ENCODE data around the gene RADIL. TPM values are rescaled to one million over a fixed set of nuclear protein-coding genes. Genes with fewer than 3 reads are reported as not detected.
"Not testable (repeated sequence)": the region's sequence is repeated elsewhere in the genome, so short reads cannot be mapped to it uniquely, and the experiment has no call there.

RADIL gene
- polyA plus RNA-seq, 1 donor (not counting 4 experiments of a cell fraction or from before 2014, with no cell fraction given) = not detected

DNA sequence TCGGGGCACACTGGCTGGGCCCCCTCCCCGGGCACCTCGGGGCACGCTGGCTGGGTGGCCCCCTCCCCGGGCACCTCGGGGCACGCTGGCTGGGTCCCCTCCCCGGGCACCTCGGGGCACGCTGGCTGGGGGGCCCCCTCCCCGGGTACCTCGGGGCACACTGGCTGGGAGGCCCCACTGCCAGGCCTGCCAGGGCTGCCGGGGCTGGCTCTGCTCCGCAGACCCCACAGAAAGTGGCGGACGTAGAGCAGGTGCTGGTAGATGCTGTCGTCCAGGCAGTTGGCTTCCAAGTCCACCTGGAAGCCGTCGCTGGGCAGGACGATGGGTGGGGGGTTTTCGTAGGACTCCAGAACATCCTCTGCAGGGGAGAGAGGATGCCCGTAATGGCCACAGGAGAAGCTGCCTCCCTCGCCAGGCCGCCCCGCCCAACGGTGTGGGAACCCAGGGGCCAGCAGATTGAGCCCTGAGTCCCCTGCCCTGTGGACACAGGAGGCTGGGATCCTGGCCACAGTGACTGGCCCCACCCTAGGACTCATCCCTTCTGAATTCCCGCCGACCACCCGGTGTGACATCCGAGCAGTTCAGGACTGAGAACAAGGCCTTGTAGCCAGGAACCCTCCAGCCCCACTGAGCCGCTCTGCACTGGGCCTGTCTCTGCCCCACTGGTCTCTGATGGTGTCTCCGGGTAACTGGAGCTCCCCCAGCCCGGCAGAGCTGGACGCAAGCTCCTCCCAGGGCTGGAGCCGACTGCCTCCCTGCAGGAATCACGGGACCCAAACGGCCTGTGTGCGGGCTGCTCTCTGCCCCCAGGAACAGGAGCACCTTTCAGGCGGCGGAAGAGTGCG lies 79.9 kb downstream of the RADIL start:
- Histone ChIP-seq H3K79me2 (ENCODE audit: control insufficient read depth, insufficient read depth, low read length) (no peaks in the 10 kb centered on the region), H3K9me1 (ENCODE audit: control insufficient read depth, extremely low read depth, insufficient read depth, low read length) (no peaks in the 10 kb centered on the region), H3K4me2 (ENCODE audit: control insufficient read depth, extremely low read depth, insufficient read depth, low read depth, low read length) (no peak overlapping the region), H4K20me1 (ENCODE audit: control insufficient read depth, extremely low read depth, insufficient read depth, low read length) (no peaks in the 10 kb centered on the region), H3K27me3 (ENCODE audit: control insufficient read depth, extremely low read depth, insufficient read depth, low read length) (peaks cover 28% of the 10 kb centered on the region), H3K9ac (ENCODE audit: control insufficient read depth, extremely low read depth, insufficient read depth, low read length) (no peak overlapping the region), H3K27ac (ENCODE audit: control insufficient read depth, insufficient read depth, low read length) (no peak overlapping the region), H2AFZ (ENCODE audit: control insufficient read depth, low read length) (no peak overlapping the region), H3K4me1 (ENCODE audit: control insufficient read depth, extremely low read depth, insufficient read depth, low read length) (no peaks in the 10 kb centered on the region), H3K9me3 (ENCODE audit: control insufficient read depth, low read depth, low read length) (no peaks in the 10 kb centered on the region), H3K4me3 (ENCODE audit: control insufficient read depth in 2 of 3, extremely low read depth in 1 of 3, insufficient read depth in 2 of 3, low read depth in 1 of 3, low read length in 3 of 3) (no peak overlapping the region), H3K36me3 (ENCODE audit: control insufficient read depth in 2 of 2, extremely low read depth in 1 of 2, insufficient read depth in 2 of 2, low read length in 2 of 2) (no peaks in the 10 kb centered on the region)
- DNase-seq (ENCODE audit: low read depth, low spot score) (no peak), FAIRE-seq (no peak)
- no peak for TF ChIP-seq EZH2 (IDR thresholded peaks at IDR 0.05; ENCODE audit: low read length)
- TF ChIP-seq, protein P1, sequence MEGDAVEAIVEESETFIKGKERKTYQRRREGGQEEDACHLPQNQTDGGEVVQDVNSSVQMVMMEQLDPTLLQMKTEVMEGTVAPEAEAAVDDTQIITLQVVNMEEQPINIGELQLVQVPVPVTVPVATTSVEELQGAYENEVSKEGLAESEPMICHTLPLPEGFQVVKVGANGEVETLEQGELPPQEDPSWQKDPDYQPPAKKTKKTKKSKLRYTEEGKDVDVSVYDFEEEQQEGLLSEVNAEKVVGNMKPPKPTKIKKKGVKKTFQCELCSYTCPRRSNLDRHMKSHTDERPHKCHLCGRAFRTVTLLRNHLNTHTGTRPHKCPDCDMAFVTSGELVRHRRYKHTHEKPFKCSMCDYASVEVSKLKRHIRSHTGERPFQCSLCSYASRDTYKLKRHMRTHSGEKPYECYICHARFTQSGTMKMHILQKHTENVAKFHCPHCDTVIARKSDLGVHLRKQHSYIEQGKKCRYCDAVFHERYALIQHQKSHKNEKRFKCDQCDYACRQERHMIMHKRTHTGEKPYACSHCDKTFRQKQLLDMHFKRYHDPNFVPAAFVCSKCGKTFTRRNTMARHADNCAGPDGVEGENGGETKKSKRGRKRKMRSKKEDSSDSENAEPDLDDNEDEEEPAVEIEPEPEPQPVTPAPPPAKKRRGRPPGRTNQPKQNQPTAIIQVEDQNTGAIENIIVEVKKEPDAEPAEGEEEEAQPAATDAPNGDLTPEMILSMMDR (optimal IDR thresholded peaks at IDR 0.05 in 1 of 3, IDR thresholded peaks at IDR 0.05 in 1 of 3, conservative IDR thresholded peaks at IDR 0.05 in 1 of 3; ENCODE audit: extremely low read depth in 1 of 3, insufficient read depth in 2 of 3, low read length in 3 of 3) = no peak
- dilution Hi-C loops (cut with MboI; ENCODE audit: extremely low pct_ligation_motif_present, low sequenced_read_pairs) = no loop called here

DNA sequence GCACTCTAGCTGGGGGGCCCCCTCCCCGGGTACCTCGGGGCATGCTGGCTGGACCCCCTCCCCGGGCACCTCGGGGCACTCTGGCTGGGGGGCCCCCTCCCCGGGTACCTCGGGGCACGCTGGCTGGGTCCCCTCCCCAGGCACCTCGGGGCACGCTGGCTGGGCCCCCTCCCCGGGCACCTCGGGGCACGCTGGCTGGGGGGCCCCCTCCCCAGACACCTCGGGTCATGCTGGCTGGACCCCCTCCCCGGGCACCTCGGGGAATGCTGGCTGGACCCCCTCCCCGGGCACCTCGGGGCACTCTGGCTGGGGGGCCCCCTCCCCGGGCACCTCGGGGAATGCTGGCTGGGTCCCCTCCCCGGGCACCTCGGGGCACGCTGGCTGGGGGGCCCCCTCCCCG lies 80.9 kb downstream of the RADIL start:
- H3K79me2 ChIP-seq (ENCODE audit: control insufficient read depth, insufficient read depth, low read length); H3K4me2 ChIP-seq (ENCODE audit: control insufficient read depth, extremely low read depth, insufficient read depth, low read depth, low read length); H4K20me1 ChIP-seq (ENCODE audit: control insufficient read depth, extremely low read depth, insufficient read depth, low read length); H3K9me1 ChIP-seq (ENCODE audit: control insufficient read depth, extremely low read depth, insufficient read depth, low read length); FAIRE-seq; dilution Hi-C loops (cut with MboI; ENCODE audit: extremely low pct_ligation_motif_present, low sequenced_read_pairs); H3K36me3 ChIP-seq (ENCODE audit: control insufficient read depth in 2 of 2, extremely low read depth in 1 of 2, insufficient read depth in 2 of 2, low read length in 2 of 2); H2AFZ ChIP-seq (ENCODE audit: control insufficient read depth, low read length); H3K27ac ChIP-seq (ENCODE audit: control insufficient read depth, insufficient read depth, low read length); H3K9me3 ChIP-seq (ENCODE audit: control insufficient read depth, low read depth, low read length); DNase-seq (ENCODE audit: low read depth, low spot score); H3K4me3 ChIP-seq (ENCODE audit: control insufficient read depth in 2 of 3, extremely low read depth in 1 of 3, insufficient read depth in 2 of 3, low read depth in 1 of 3, low read length in 3 of 3); H3K9ac ChIP-seq (ENCODE audit: control insufficient read depth, extremely low read depth, insufficient read depth, low read length); H3K4me1 ChIP-seq (ENCODE audit: control insufficient read depth, extremely low read depth, insufficient read depth, low read length): not testable (repeated sequence)
- H3K27me3 ChIP-seq (ENCODE audit: control insufficient read depth, extremely low read depth, insufficient read depth, low read length) = peaks cover 24% of the 10 kb centered on the region

Data from keratinocyte (primary cell).